Head of caudate nucleus (tissue), 42 donors: ENCODE measurements around the gene NIF3L1.
"Not testable (repeated sequence)": the region's sequence is repeated elsewhere in the genome, so short reads cannot be mapped to it uniquely, and the experiment has no call there.

ENCODE experiments used
- DNase-seq, 42 donors: peaks; one replicate each; pipeline versions ENCODE4 v3.0.0 to v3.0.0-alpha.2; 2020 to 2021; ENCODE audit warnings: mixed read lengths in 7 of 42
- intact Hi-C: fragments of 100-400 bp; cut with DNase I; formaldehyde crosslinking; loops from one replicate; pipeline ENCODE4 v1.15.0; 2022

NIF3L1 gene

GRCh38 chr2:200864176-200865034 is 24.8 kb upstream of the NIF3L1 start, which contains the start of gene CLK1:
CLK1 (minus strand) TSS chr2:200864658; CDS start chr2:200861862, 2,796 bp downstream.
- intact Hi-C loops = loop anchor here (5.0 kb wide), 1 partner anchor 52 kb away; the partner anchor contains the start of gene BZW1
- DNase-seq = peak; percentile 90 to 98 (median 96)

- no peak for DNase-seq
- intact Hi-C loops = no loop called here
These were observed 20.2 kb upstream of the NIF3L1 start for GRCh38 chr2:200869014-200869413.

- intact Hi-C loops = no loop called here
These were observed 18.0 kb upstream of the NIF3L1 start for GRCh38 chr2:200871151-200871550.

GRCh38 chr2:200873560-200873959 is 15.6 kb upstream of the NIF3L1 start:
- intact Hi-C loops = no loop called here
- no peak for DNase-seq

More at GRCh38 chr2:200871151-200871550, 18.0 kb upstream of the NIF3L1 start:
- DNase-seq = no peak

- intact Hi-C loops = no loop called here
- DNase-seq = no peak
These were observed 11.7 kb upstream of the NIF3L1 start for GRCh38 chr2:200877443-200877842.

GRCh38 chr2:200878289-200878880 is 10.8 kb upstream of the NIF3L1 start:
- intact Hi-C loops = no loop called here

GRCh38 chr2:200881715-200882249 is 7.4 kb upstream of the NIF3L1 start:
- intact Hi-C loops, DNase-seq: not testable (repeated sequence)

More at GRCh38 chr2:200878289-200878880, 10.8 kb upstream of the NIF3L1 start:
- no peak for DNase-seq

GRCh38 chr2:200899482-200899881 is 10.3 kb downstream of the NIF3L1 start:
- no peak for DNase-seq
- intact Hi-C loops = no loop called here

GRCh38 chr2:200901459-200902072 is 12.4 kb downstream of the NIF3L1 start:
- intact Hi-C loops = loop anchor here (5.0 kb wide), 2 partner anchors 256 to 276 kb away; no protein-coding TSS in a partner anchor
- DNase-seq = peak in 38 of 42 donors; percentile 13 to 81 (median 54)

- intact Hi-C loops = loop anchor here (5.0 kb wide), 1 partner anchor 167 kb away; the partner anchor contains the start of genes HYCC2 and NDUFB3
- peak; percentile 62 to 90 (median 80) for DNase-seq
These were observed 16.6 kb downstream of the NIF3L1 start for GRCh38 chr2:200905618-200906296.

GRCh38 chr2:200909958-200910357 is 20.8 kb downstream of the NIF3L1 start:
- intact Hi-C loops = loop anchor here (5.0 kb wide), 1 partner anchor 162 kb away; the partner anchor contains the start of genes HYCC2 and NDUFB3
- DNase-seq = no peak

- DNase-seq = no peak
- intact Hi-C loops = no loop called here
These were observed 24.5 kb downstream of the NIF3L1 start for GRCh38 chr2:200913654-200914053.

GRCh38 chr2:200922439-200922838 is 33.3 kb downstream of the NIF3L1 start:
- intact Hi-C loops = no loop called here
- DNase-seq = no peak

GRCh38 chr2:200929334-200930249 is 40.4 kb downstream of the NIF3L1 start:
- intact Hi-C loops = no loop called here
- no peak for DNase-seq

GRCh38 chr2:200930947-200931626 is 41.9 kb downstream of the NIF3L1 start:
- intact Hi-C loops = no loop called here
- DNase-seq = no peak

- intact Hi-C loops = no loop called here
- no peak for DNase-seq
These were observed 50.7 kb downstream of the NIF3L1 start for GRCh38 chr2:200939832-200940231.

GRCh38 chr2:200943527-200944105 is 54.4 kb downstream of the NIF3L1 start:
- intact Hi-C loops = no loop called here
- no peak for DNase-seq
